PC-3 (cell line): ENCODE measurements around the gene ACP1.

Experiments used
- CTCF ChIP-seq: fragments of 300-600 bp; sonication (generic); conservative IDR thresholded peaks from 2 replicates; pipeline ENCODE4 v1.5.1; 2017; ENCODE audit warnings: antibody characterized with exemption, low read depth, mild to moderate bottlenecking, low read length
- EZH2phosphoT487 ChIP-seq: fragments of 300-600 bp; sonication (generic); IDR thresholded peaks from 2 replicates; pipeline ENCODE4 v1.6.1; 2018; ENCODE audit warnings: mild to moderate bottlenecking, antibody characterized with exemption, low read length, borderline replicate concordance

GRCh38 chr2:278927-279320 is 14.2 kb downstream of the ACP1 start:
- TF ChIP-seq CTCF = no peak
- TF ChIP-seq EZH2phosphoT487 = no peak
